Breast epithelium (tissue), 4 donors: ENCODE data around the gene DEAF1. TPM values are rescaled to one million over a fixed set of nuclear protein-coding genes. Genes with fewer than 3 reads are reported as not detected.

ENCODE experiments used
- DNase-seq, 2 donors: peaks; one replicate each; pipeline ENCODE4 v3.0.0-alpha.2; 2019; ENCODE audit warnings: low spot score in 2 of 2
- H3K27ac ChIP-seq, 2 donors: fragments of 200-600 bp; sonication (generic) in 1 of 2; one replicate each; pipeline ENCODE4 v1.5.1; 2016 to 2019; ENCODE audit warnings: mild to moderate bottlenecking in 1 of 2
- H3K27me3 ChIP-seq, 2 donors: fragments of 200-600 bp; sonication (generic) in 1 of 2; one replicate each; pipeline versions ENCODE4 v1.5.1 to v1.6.0; 2017 to 2019; ENCODE audit warnings: control low read depth in 1 of 2, mild to moderate bottlenecking in 1 of 2
- H3K36me3 ChIP-seq: fragments of 200-600 bp; one replicate; pipeline ENCODE4 v1.5.1; 2019
- H3K4me1 ChIP-seq, 2 donors: fragments of 200-600 bp; sonication (generic); one replicate each; pipeline ENCODE4 v1.5.1; 2016 to 2019; ENCODE audit warnings: control low read depth in 1 of 2
- H3K4me3 ChIP-seq, 3 donors: fragments of 200-600 bp; sonication (generic); 1 replicate in 2 of 3; 2 replicates in 1 of 3; pipeline ENCODE4 v1.5.1; 2016 to 2019; ENCODE audit warnings: mild to moderate bottlenecking in 3 of 3, moderate library complexity in 2 of 3
- H3K9me3 ChIP-seq, 2 donors: fragments of 200-600 bp; sonication (generic) in 1 of 2; one replicate each; pipeline ENCODE4 v1.5.1; 2016 to 2019; ENCODE audit warnings: control low read depth in 1 of 2
- POLR2A ChIP-seq: fragments of 450-650 bp; IDR thresholded peaks from one replicate; pipeline ENCODE4 v1.6.1; 2016; ENCODE audit warnings: antibody characterized with exemption, mild to moderate bottlenecking, moderate library complexity
- POLR2AphosphoS5 ChIP-seq, 3 donors: sonication (generic); formaldehyde crosslinking; IDR thresholded peaks; one replicate each; pipeline ENCODE4 v1.6.1; 2017; ENCODE audit warnings: antibody characterized with exemption in 3 of 3
- intact Hi-C: fragments of 100-400 bp; cut with DNase I; formaldehyde crosslinking; loops from one replicate; pipeline ENCODE4 v1.15.1; 2023; ENCODE audit warnings: low total_unique reads
- total RNA-seq, 3 donors: library from RNA; depleted of rRNA; stranded (reverse); fragments of >200 nt; gene quantifications; one replicate each; pipeline ENCODE4 v1.1.0, GENCODE V29; 2016
- TF ChIP-seq, protein P1 (sequence below), 3 donors: fragments of 450-650 bp; IDR thresholded peaks; one replicate each; pipeline ENCODE4 v1.5.1; 2016 to 2017; ENCODE audit warnings: antibody characterized with exemption in 3 of 3, mild to moderate bottlenecking in 3 of 3, moderate library complexity in 3 of 3

DEAF1 gene
- total RNA-seq, 3 donors from 2014 or later = 25.3 to 42.6 (median 39.8) TPM

GRCh38 chr11:695288-695537, 191 bp upstream of the DEAF1 start:
- no peaks in the 10 kb centered on the region for H3K27me3 ChIP-seq
- TF ChIP-seq POLR2AphosphoS5 (IDR thresholded peaks at IDR 0.05) (peak in 1 of 3 donors; percentile 10), POLR2A (peak; percentile 7)
- TF ChIP-seq, protein P1, sequence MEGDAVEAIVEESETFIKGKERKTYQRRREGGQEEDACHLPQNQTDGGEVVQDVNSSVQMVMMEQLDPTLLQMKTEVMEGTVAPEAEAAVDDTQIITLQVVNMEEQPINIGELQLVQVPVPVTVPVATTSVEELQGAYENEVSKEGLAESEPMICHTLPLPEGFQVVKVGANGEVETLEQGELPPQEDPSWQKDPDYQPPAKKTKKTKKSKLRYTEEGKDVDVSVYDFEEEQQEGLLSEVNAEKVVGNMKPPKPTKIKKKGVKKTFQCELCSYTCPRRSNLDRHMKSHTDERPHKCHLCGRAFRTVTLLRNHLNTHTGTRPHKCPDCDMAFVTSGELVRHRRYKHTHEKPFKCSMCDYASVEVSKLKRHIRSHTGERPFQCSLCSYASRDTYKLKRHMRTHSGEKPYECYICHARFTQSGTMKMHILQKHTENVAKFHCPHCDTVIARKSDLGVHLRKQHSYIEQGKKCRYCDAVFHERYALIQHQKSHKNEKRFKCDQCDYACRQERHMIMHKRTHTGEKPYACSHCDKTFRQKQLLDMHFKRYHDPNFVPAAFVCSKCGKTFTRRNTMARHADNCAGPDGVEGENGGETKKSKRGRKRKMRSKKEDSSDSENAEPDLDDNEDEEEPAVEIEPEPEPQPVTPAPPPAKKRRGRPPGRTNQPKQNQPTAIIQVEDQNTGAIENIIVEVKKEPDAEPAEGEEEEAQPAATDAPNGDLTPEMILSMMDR (IDR thresholded peaks at IDR 0.05) = no peak
- peak overlapping the region; percentile 84 to 90 (median 89) for H3K4me3 ChIP-seq
- H3K27ac ChIP-seq = peak overlapping the region; percentile 100
- DNase-seq = no peak
- H3K9me3 ChIP-seq = no peaks in the 10 kb centered on the region
- H3K36me3 ChIP-seq = no peaks in the 10 kb centered on the region
- intact Hi-C loops = no loop called here
- peaks cover 13 to 30% of the 10 kb centered on the region in 2 donors for H3K4me1 ChIP-seq

DNA sequence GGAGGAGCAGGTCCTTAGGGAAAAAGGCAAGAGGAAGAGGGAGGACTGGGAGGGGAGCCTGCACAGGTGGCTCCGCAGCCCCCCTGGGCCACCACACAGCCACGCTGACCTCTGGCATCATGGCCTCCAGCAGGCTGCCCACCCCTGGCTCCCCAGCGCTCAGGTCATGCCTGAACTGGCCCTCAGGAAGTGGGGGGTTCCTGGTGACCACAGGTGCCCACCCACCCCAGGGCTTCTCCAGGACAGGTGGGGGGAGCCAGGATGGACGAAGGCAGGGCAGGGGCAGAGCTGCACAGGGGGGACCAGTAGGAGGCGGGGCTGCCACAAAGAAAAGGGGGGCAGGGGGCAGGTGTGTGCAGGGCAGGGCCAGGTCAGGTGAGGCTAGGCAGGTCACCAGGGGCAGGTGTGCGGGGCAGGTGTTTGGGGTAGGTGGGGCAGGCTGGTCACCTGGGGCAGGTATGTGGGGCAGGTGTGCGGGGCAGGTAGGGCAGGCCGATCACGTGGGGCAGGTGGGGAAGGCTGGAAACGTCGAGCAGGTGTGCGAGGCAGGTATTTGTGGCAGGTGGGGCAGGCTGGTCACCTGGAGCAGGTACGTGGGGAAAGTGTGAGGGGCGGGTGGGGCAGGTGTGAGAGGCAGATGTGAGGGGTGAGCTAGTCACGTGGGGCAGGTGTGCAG, 997 bp downstream of the DEAF1 start:
- Histone ChIP-seq H3K27ac (peak overlapping the region; percentile 100), H3K9me3 (no peaks in the 10 kb centered on the region), H3K27me3 (no peaks in the 10 kb centered on the region), H3K4me3 (peak overlapping the region; percentile 84 to 90 (median 89)), H3K4me1 (peaks cover 13 to 30% of the 10 kb centered on the region in 2 donors), H3K36me3 (no peaks in the 10 kb centered on the region)
- TF ChIP-seq POLR2AphosphoS5 (IDR thresholded peaks at IDR 0.05) (no peak), POLR2A (no peak)
- TF ChIP-seq, protein P1 (IDR thresholded peaks at IDR 0.05) = no peak
- no peak for DNase-seq
- intact Hi-C loops = no loop called here

DNA sequence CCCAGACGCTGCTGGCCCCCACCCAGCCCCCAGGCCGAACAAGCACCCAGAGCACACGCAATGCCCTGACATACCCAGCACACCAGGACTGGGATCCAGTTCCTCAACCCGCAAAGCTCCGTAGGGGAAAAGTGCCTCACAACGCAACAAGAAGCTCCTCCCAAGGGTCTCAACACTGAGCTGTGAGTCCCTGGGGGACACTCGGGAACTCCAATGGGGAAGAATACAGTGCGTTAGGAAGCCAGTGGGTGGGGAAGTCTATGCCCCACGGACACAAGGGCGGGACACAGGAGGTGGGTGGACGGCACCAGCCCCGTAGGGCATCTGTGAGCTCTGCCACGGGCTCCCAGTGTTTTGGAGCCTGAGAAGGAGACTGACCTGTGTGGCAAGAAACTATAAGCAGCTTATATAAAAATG, 1.6 kb downstream of the DEAF1 start:
- intact Hi-C loops = no loop called here
- Histone ChIP-seq H3K36me3 (no peaks in the 10 kb centered on the region), H3K4me1 (peaks cover 13 to 30% of the 10 kb centered on the region in 2 donors), H3K27me3 (no peaks in the 10 kb centered on the region), H3K9me3 (no peaks in the 10 kb centered on the region), H3K27ac (peak overlapping the region; percentile 100), H3K4me3 (peak overlapping the region in 2 of 3 donors; percentile 89 to 90)
- TF ChIP-seq POLR2A (no peak), POLR2AphosphoS5 (IDR thresholded peaks at IDR 0.05) (no peak)
- TF ChIP-seq, protein P1 (IDR thresholded peaks at IDR 0.05) = no peak
- no peak for DNase-seq

GRCh38 chr11:692824-693414, 2.1 kb downstream of the DEAF1 start:
- no peak for DNase-seq
- Histone ChIP-seq H3K36me3 (no peaks in the 10 kb centered on the region), H3K27ac (peak overlapping the region; percentile 100), H3K4me3 (peak overlapping the region in 2 of 3 donors; percentile 89 to 90), H3K27me3 (no peaks in the 10 kb centered on the region), H3K9me3 (no peaks in the 10 kb centered on the region), H3K4me1 (peaks cover 12 to 25% of the 10 kb centered on the region in 2 donors)
- intact Hi-C loops = no loop called here
- no peak for TF ChIP-seq POLR2AphosphoS5 (IDR thresholded peaks at IDR 0.05)
- no peak for TF ChIP-seq POLR2A
- TF ChIP-seq, protein P1 (IDR thresholded peaks at IDR 0.05) = no peak

GRCh38 chr11:691710-692590, 3.1 kb downstream of the DEAF1 start:
- no peaks in the 10 kb centered on the region for H3K36me3 ChIP-seq
- TF ChIP-seq, protein P1 (IDR thresholded peaks at IDR 0.05) = no peak
- TF ChIP-seq POLR2AphosphoS5 (IDR thresholded peaks at IDR 0.05) = no peak
- no peak for TF ChIP-seq POLR2A
- no peak overlapping the region for H3K4me3 ChIP-seq
- no peaks in the 10 kb centered on the region for H3K9me3 ChIP-seq
- intact Hi-C loops = no loop called here
- no peak for DNase-seq
- H3K27ac ChIP-seq = no peak overlapping the region
- no peaks in the 10 kb centered on the region for H3K27me3 ChIP-seq
- H3K4me1 ChIP-seq = peaks cover 8 to 17% of the 10 kb centered on the region in 2 donors
